Neural cell (in vitro differentiated cells): ENCODE results near the gene PIK3C2G.

Experiments
- CTCF ChIP-seq: fragments of 450-650 bp; IDR thresholded peaks from 2 replicates; pipeline ENCODE4 v1.5.1; 2014; ENCODE audit warnings: antibody characterized with exemption, mild to moderate bottlenecking, moderate library complexity; ENCODE audit not compliant: poor library complexity, severe bottlenecking
- EZH2 ChIP-seq: fragments of 200-600, 300-800 bp; shearing (Covaris generic), sonication (generic); IDR thresholded peaks from 2 replicates; pipeline ENCODE4 v1.6.1; 2014; ENCODE audit warnings: antibody characterized with exemption, low read length, borderline replicate concordance, mild to moderate bottlenecking; ENCODE audit not compliant: insufficient read depth, poor library complexity, severe bottlenecking
- POLR2AphosphoS5 ChIP-seq: IDR thresholded peaks from 2 replicates; pipeline ENCODE4 v1.6.1; 2012
- SMC3 ChIP-seq: fragments of 450-650 bp; conservative IDR thresholded peaks from 2 replicates; pipeline ENCODE4 v1.6.1; 2014; ENCODE audit warnings: antibody characterized with exemption, mild to moderate bottlenecking, moderate library complexity; ENCODE audit not compliant: poor library complexity

DNA sequence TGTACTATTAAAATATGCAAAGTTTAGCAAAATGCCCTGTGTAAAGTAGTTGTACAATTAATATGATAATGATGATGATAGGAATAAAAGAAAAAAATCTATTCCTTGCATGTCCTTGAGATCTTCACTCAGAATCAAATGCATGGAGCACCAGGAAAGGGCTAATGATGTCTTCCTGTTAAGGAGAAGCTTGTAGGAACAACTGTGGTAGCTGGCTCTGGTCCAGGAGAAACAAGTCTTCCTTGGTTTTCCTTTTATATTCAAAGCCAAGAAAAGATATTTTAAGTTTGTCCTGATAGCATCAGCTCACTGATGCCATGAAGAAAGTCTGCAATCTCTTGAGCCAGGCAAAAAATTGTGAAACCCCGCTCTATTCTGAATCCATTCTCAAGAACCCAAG is 138.9 kb downstream of the PIK3C2G start:
- TF ChIP-seq POLR2AphosphoS5 (no peak), CTCF (no peak), SMC3 (no peak), EZH2 (no peak)
